ENCODE data around the gene DYNC2LI1. TPM values are rescaled to one million over a fixed set of nuclear protein-coding genes. Genes with fewer than 3 reads are reported as not detected.

DYNC2LI1 gene
- total RNA-seq, 3 donors from 2014 or later: 15.3 to 19.0 (median 18.1) TPM

GRCh38 chr2:43855292-43855691, 81.5 kb downstream of the DYNC2LI1 start:
- ATAC-seq (no peak), DNase-seq (no peak)
- Histone ChIP-seq H3K4me3 (no peak overlapping the region), H3K9me3 (no peaks in the 10 kb centered on the region), H3K4me1 (ENCODE audit: low read depth) (no peaks in the 10 kb centered on the region), H3K36me3 (ENCODE audit: low read depth) (no peaks in the 10 kb centered on the region)
- no peak for TF ChIP-seq CTCF (IDR thresholded peaks at IDR 0.05)
- intact Hi-C loops (cut with DNase I, micrococcal nuclease): no loop called here

Other genes with a start within 250 kb of the DYNC2LI1 start
- gene THADA, start 178.0 kb upstream of the DYNC2LI1 start, total RNA-seq: 10 to 100 TPM; 20.1 to 26.7 (median 25.3) TPM
- 10 to 100 TPM in 1 of 3 donors, 1 to 10 TPM in 2; 2.6 to 25.6 (median 4.1) TPM for gene PLEKHH2, start 136.8 kb upstream of the DYNC2LI1 start, total RNA-seq
- 1 to 10 TPM in 1 of 3 donors, under 1 TPM in 1, not detected in 1; 0.67 to 1.4 TPM for gene C1GALT1C1L, start 97.6 kb upstream of the DYNC2LI1 start, total RNA-seq
- under 1 TPM in 1 of 3 donors, not detected in 2; 0.22 TPM for gene ABCG5, start 64.8 kb downstream of the DYNC2LI1 start, total RNA-seq
- gene ABCG8, start 64.9 kb downstream of the DYNC2LI1 start, total RNA-seq: under 1 TPM; 0.06 to 0.87 (median 0.49) TPM
- gene LRPPRC, start 221.9 kb downstream of the DYNC2LI1 start, total RNA-seq: 100 to 1,000 TPM in 2 of 3 donors, 10 to 100 TPM in 1; 92.7 to 107 (median 101) TPM